ENCODE results near the gene RAB35. TPM values are rescaled to one million over a fixed set of nuclear protein-coding genes. Genes with fewer than 3 reads are reported as not detected.

Gene RAB35
- total and polyA plus RNA-seq, 2 experiments from 2014 or later = 9.9 to 16.9 TPM

DNA sequence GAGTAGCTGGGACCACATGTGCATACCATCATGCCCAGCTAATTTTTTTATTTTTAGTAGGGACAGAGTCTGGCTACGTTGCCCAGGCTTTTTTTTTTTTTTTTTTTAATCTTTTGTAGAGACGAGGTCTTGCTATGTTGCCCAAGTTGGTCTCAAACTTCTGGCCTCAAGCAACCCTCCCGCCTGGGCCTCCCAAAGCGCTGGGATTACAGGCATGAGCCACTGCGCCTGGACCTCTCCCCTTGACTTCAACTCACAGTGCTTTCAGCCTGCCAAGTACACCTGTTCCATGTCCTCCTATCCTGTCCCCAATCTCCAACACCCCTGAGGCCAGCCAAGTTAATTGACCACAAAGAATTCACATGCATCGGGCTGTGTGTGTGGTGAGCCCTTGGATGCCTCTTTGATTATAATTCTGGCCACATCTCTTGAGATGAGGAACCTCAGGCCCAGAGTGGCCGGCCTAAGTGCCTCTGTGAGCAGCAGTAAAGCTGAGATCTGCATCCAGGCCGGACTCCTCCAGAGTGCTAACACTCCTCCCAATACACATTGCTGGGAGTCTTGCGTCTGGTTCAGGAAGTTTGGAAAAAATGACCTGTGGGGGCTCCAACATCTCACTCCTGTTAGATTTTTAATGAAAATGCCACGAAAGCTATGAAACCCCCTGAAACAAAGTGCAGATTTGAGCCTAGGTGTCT is 6.8 kb downstream of the RAB35 start:
- Histone ChIP-seq H3K9me2 (ENCODE audit: insufficient read depth) (no peaks in the 10 kb centered on the region), H2AFZ (no peak overlapping the region), H3K27me3 (ENCODE audit: insufficient read depth) (no peaks in the 10 kb centered on the region), H4K20me1 (replicated peaks; ENCODE audit: insufficient read depth) (peaks cover 6% of the 10 kb centered on the region), H3K4me1 (ENCODE audit: insufficient read depth) (peaks cover 23% of the 10 kb centered on the region), H3K27ac (ENCODE audit: low read depth) (peak overlapping the region; percentile 73), H3K4me2 (no peak overlapping the region; the same call in 1 of the 2 replicates), H3K4me3 (no peak overlapping the region), H3K36me3 (ENCODE audit: insufficient read depth) (no peaks in the 10 kb centered on the region), H3K79me2 (replicated peaks; ENCODE audit: insufficient read depth) (peaks cover 98% of the 10 kb centered on the region), H3F3A (replicated peaks; ENCODE audit: low read depth) (0 out of 2 replicates have a peak, but pooled peaks cover 3% of the 10 kb centered on the region)
- Mint-ChIP-seq H3K4me3 (no peak overlapping the region; the same call in 2 of the 3 replicates), H3K36me3 (ENCODE audit: low read depth) (peaks cover 47% of the 10 kb centered on the region), H3K27me3 (ENCODE audit: insufficient read depth, low read depth, poor library complexity) (peaks cover 9% of the 10 kb centered on the region), H3K27ac (peak overlapping the region; percentile 95), H3K9me3 (no peaks in the 10 kb centered on the region), H3K4me1 (peaks cover 42% of the 10 kb centered on the region)
- ATAC-seq (no peak), DNase-seq (ENCODE audit: low spot score) (no peak)
- TF ChIP-seq STAT1 (IDR thresholded peaks at IDR 0.05; ENCODE audit: unreplicated experiment) (no peak), EZH2 (IDR thresholded peaks at IDR 0.05; ENCODE audit: low read depth, unreplicated experiment) (no peak), ZNF114 (CRISPR knock-in tag; IDR thresholded peaks at IDR 0.05) (no peak), ZNF331 (CRISPR knock-in tag; IDR thresholded peaks at IDR 0.05; ENCODE audit: low read depth) (no peak), JUNB (IDR thresholded peaks at IDR 0.05; ENCODE audit: unreplicated experiment) (no peak), CREB1 (CRISPR knock-in tag; IDR thresholded peaks at IDR 0.05; ENCODE audit: low read depth) (no peak), EZH2phosphoT487 (IDR thresholded peaks at IDR 0.05; ENCODE audit: unreplicated experiment) (no peak)
- TF ChIP-seq, protein P1, sequence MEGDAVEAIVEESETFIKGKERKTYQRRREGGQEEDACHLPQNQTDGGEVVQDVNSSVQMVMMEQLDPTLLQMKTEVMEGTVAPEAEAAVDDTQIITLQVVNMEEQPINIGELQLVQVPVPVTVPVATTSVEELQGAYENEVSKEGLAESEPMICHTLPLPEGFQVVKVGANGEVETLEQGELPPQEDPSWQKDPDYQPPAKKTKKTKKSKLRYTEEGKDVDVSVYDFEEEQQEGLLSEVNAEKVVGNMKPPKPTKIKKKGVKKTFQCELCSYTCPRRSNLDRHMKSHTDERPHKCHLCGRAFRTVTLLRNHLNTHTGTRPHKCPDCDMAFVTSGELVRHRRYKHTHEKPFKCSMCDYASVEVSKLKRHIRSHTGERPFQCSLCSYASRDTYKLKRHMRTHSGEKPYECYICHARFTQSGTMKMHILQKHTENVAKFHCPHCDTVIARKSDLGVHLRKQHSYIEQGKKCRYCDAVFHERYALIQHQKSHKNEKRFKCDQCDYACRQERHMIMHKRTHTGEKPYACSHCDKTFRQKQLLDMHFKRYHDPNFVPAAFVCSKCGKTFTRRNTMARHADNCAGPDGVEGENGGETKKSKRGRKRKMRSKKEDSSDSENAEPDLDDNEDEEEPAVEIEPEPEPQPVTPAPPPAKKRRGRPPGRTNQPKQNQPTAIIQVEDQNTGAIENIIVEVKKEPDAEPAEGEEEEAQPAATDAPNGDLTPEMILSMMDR (conservative IDR thresholded peaks at IDR 0.05; ENCODE audit: low read depth in 2 of 2) = no peak
- TF ChIP-seq, protein P2, sequence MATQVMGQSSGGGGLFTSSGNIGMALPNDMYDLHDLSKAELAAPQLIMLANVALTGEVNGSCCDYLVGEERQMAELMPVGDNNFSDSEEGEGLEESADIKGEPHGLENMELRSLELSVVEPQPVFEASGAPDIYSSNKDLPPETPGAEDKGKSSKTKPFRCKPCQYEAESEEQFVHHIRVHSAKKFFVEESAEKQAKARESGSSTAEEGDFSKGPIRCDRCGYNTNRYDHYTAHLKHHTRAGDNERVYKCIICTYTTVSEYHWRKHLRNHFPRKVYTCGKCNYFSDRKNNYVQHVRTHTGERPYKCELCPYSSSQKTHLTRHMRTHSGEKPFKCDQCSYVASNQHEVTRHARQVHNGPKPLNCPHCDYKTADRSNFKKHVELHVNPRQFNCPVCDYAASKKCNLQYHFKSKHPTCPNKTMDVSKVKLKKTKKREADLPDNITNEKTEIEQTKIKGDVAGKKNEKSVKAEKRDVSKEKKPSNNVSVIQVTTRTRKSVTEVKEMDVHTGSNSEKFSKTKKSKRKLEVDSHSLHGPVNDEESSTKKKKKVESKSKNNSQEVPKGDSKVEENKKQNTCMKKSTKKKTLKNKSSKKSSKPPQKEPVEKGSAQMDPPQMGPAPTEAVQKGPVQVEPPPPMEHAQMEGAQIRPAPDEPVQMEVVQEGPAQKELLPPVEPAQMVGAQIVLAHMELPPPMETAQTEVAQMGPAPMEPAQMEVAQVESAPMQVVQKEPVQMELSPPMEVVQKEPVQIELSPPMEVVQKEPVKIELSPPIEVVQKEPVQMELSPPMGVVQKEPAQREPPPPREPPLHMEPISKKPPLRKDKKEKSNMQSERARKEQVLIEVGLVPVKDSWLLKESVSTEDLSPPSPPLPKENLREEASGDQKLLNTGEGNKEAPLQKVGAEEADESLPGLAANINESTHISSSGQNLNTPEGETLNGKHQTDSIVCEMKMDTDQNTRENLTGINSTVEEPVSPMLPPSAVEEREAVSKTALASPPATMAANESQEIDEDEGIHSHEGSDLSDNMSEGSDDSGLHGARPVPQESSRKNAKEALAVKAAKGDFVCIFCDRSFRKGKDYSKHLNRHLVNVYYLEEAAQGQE (IDR thresholded peaks at IDR 0.05; ENCODE audit: unreplicated experiment) = no peak

DNA sequence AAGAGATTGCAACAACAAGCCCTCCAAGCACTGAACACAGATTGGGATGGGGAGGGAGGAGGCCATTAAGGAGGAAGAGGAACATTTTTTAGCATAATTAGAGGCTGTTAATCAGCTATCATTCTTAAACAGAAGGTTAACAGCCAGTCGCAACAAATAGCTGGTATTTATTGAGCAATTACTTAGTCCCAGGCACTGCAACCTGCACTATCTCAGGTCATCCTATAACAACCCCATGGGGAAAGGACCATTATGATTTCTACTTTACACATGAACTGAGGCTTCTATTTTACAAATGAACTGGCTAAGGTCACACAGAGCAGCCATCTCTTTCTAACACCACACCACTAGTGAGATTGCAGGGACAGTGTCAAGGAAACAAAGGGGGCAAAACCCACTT is 10.4 kb downstream of the RAB35 start:
- peaks cover 42% of the 10 kb centered on the region for H3K4me1 Mint-ChIP-seq
- peaks cover 6% of the 10 kb centered on the region for H4K20me1 ChIP-seq (replicated peaks; ENCODE audit: insufficient read depth)
- TF ChIP-seq, protein P3, sequence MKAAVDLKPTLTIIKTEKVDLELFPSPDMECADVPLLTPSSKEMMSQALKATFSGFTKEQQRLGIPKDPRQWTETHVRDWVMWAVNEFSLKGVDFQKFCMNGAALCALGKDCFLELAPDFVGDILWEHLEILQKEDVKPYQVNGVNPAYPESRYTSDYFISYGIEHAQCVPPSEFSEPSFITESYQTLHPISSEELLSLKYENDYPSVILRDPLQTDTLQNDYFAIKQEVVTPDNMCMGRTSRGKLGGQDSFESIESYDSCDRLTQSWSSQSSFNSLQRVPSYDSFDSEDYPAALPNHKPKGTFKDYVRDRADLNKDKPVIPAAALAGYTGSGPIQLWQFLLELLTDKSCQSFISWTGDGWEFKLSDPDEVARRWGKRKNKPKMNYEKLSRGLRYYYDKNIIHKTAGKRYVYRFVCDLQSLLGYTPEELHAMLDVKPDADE (IDR thresholded peaks at IDR 0.05) = no peak
- TF ChIP-seq JUNB (IDR thresholded peaks at IDR 0.05; ENCODE audit: unreplicated experiment) (no peak), NANOG (IDR thresholded peaks at IDR 0.05; ENCODE audit: borderline replicate concordance) (no peak), EZH2phosphoT487 (IDR thresholded peaks at IDR 0.05; ENCODE audit: unreplicated experiment) (no peak)
- TF ChIP-seq, protein P2 (IDR thresholded peaks at IDR 0.05; ENCODE audit: unreplicated experiment) = no peak

More for the DNA sequence above, 10.4 kb downstream of the RAB35 start:
- H3K9me2 ChIP-seq (ENCODE audit: insufficient read depth) = no peaks in the 10 kb centered on the region
- H3K27ac ChIP-seq (ENCODE audit: low read depth) = peak overlapping the region; percentile 72; the same call in 1 of the 2 replicates
- H3K79me2 ChIP-seq (replicated peaks; ENCODE audit: insufficient read depth) = peaks cover 89% of the 10 kb centered on the region
- Mint-ChIP-seq H3K27me3 (ENCODE audit: insufficient read depth, low read depth, poor library complexity) (peaks cover 4% of the 10 kb centered on the region), H3K4me3 (no peak overlapping the region), H3K27ac (peak overlapping the region; percentile 53; the same call in 1 of the 2 replicates), H3K36me3 (ENCODE audit: low read depth) (peaks cover 53% of the 10 kb centered on the region), H3K9me3 (no peaks in the 10 kb centered on the region)
- DNase-seq (ENCODE audit: low spot score) (no peak), ATAC-seq (peak; percentile 4; the same call in 1 of the 3 replicates)
- H3K27me3 ChIP-seq (ENCODE audit: insufficient read depth) = no peaks in the 10 kb centered on the region
- H3K36me3 ChIP-seq (ENCODE audit: insufficient read depth) = no peaks in the 10 kb centered on the region
- peaks cover 23% of the 10 kb centered on the region for H3K4me1 ChIP-seq (ENCODE audit: insufficient read depth)
- H2AFZ ChIP-seq = no peak overlapping the region
- peaks cover 3% of the 10 kb centered on the region; the same call in 1 of the 2 replicates for H3F3A ChIP-seq (replicated peaks; ENCODE audit: low read depth)
- no peak overlapping the region for H3K4me3 ChIP-seq
- H3K4me2 ChIP-seq = peak overlapping the region; percentile 63; the same call in 1 of the 2 replicates

Data from GM23338 (cell line).